Calu3 (cell line): ENCODE results near the gene ACSF2. TPM values are rescaled to one million over a fixed set of nuclear protein-coding genes. Genes with fewer than 3 reads are reported as not detected.
A peak's percentile ranks its signal among the peaks of the same experiment; 100 is the strongest.
"Not testable (repeated sequence)": the region's sequence is repeated elsewhere in the genome, so short reads cannot be mapped to it uniquely, and the experiment has no call there.

Experiments
- BruUV-seq: library from RNA; stranded (reverse); fragments of 400-500 nt; replicated peaks from 2 replicates; lab custom pipeline; 2021; lab: Mats Ljungman, UMichigan
- CTCF ChIA-PET: fragments of 300-600 bp; sonication (Branson Sonifier 250); formaldehyde crosslinking; loops from one replicate; lab custom pipeline; 2022; ENCODE audit warnings: antibody characterized with exemption; lab: Charles Lee
- DNase-seq: peaks from one replicate; pipeline ENCODE4 v3.0.0; 2022
- H3K27ac Mint-ChIP-seq: one replicate; pipeline ENCODE4 v1.8.0; 2022; ENCODE audit warnings: mixed read lengths; ENCODE audit not compliant: unreplicated experiment
- H3K27me3 Mint-ChIP-seq: one replicate; pipeline ENCODE4 v1.8.0; 2022; ENCODE audit warnings: mixed read lengths; ENCODE audit not compliant: unreplicated experiment
- H3K36me3 Mint-ChIP-seq: one replicate; pipeline ENCODE4 v1.8.0; 2022; ENCODE audit warnings: mild to moderate bottlenecking, moderate library complexity, mixed read lengths; ENCODE audit not compliant: insufficient read depth, unreplicated experiment
- H3K4me1 Mint-ChIP-seq: one replicate; pipeline ENCODE4 v1.8.0; 2022; ENCODE audit warnings: mild to moderate bottlenecking, low read depth, mixed read lengths; ENCODE audit not compliant: unreplicated experiment
- H3K4me3 Mint-ChIP-seq: one replicate; pipeline ENCODE4 v1.8.0; 2022; ENCODE audit warnings: mild to moderate bottlenecking, low read depth, moderate library complexity, mixed read lengths; ENCODE audit not compliant: unreplicated experiment
- H3K9me3 Mint-ChIP-seq: one replicate; pipeline ENCODE4 v1.8.0; 2022; ENCODE audit warnings: low read depth, mixed read lengths; ENCODE audit not compliant: unreplicated experiment
- CTCF ChIP-seq: fragments of 200-600 bp; IDR thresholded peaks from one replicate; pipeline ENCODE4 v1.8.0; 2022; ENCODE audit warnings: antibody characterized with exemption; ENCODE audit not compliant: unreplicated experiment
- intact Hi-C: fragments of 100-400 bp; cut with micrococcal nuclease; formaldehyde crosslinking; loops from one replicate; pipeline ENCODE4 v1.10.0; 2022; ENCODE audit not compliant: unreplicated experiment
- total RNA-seq: library from RNA; stranded (reverse); gene quantifications from 2 replicates; pipeline ENCODE4 v1.2.3, GENCODE V29; 2022

Gene ACSF2
- total RNA-seq, 1 experiment from 2014 or later: 148 TPM

- H3K27ac Mint-ChIP-seq: no peak overlapping the region
- TF ChIP-seq CTCF: no peak
- H3K27me3 Mint-ChIP-seq: no peaks in the 10 kb centered on the region
- no peak overlapping the region for H3K4me3 Mint-ChIP-seq
- H3K9me3 Mint-ChIP-seq: no peaks in the 10 kb centered on the region
- DNase-seq: no peak
- BruUV-seq: no TSS peak
- CTCF ChIA-PET: interaction anchor here (0.8 to 1.7 kb wide), 4 partner anchors 22 to 107 kb away, joined by 3 to 4 read pairs (median 4); no protein-coding TSS in a partner anchor
- intact Hi-C loops: no loop called here
- H3K36me3 Mint-ChIP-seq: peaks cover 57% of the 10 kb centered on the region
- H3K4me1 Mint-ChIP-seq: peaks cover 11% of the 10 kb centered on the region
Measured at GRCh38 chr17:50473901-50474300, 47.9 kb downstream of the ACSF2 start.

GRCh38 chr17:50474523-50474922 is 48.5 kb downstream of the ACSF2 start:
- Mint-ChIP-seq H3K27ac (no peak overlapping the region), H3K36me3 (peaks cover 63% of the 10 kb centered on the region), H3K9me3 (no peaks in the 10 kb centered on the region)

GRCh38 chr17:50475362-50475761 is 49.3 kb downstream of the ACSF2 start:
- H3K4me1 Mint-ChIP-seq: peaks cover 23% of the 10 kb centered on the region
- intact Hi-C loops: loop anchor here (5.0 kb wide), 2 partner anchors 33 to 53 kb away; no protein-coding TSS in a partner anchor

More at GRCh38 chr17:50474523-50474922, 48.5 kb downstream of the ACSF2 start:
- TSS peak; percentile 71 for BruUV-seq
- intact Hi-C loops: no loop called here
- Mint-ChIP-seq H3K4me1 (peaks cover 15% of the 10 kb centered on the region), H3K27me3 (no peaks in the 10 kb centered on the region), H3K4me3 (no peak overlapping the region)
- no peak for DNase-seq
- CTCF ChIA-PET: interaction anchor here (1.1 to 1.7 kb wide), 2 partner anchors 26 to 48 kb away, joined by 4 read pairs; no protein-coding TSS in a partner anchor
- TF ChIP-seq CTCF: no peak

GRCh38 chr17:50475775-50476544 is 49.9 kb downstream of the ACSF2 start:
- H3K4me3 Mint-ChIP-seq, DNase-seq, H3K9me3 Mint-ChIP-seq, H3K27me3 Mint-ChIP-seq, BruUV-seq: not testable (repeated sequence)
- Mint-ChIP-seq H3K4me1 (peaks cover 29% of the 10 kb centered on the region), H3K36me3 (peaks cover 66% of the 10 kb centered on the region), H3K27ac (peak overlapping the region; percentile 1)
- CTCF ChIA-PET: interaction anchor here (0.8 kb wide), 1 partner anchor 324 kb away, joined by 3 read pairs; no protein-coding TSS in a partner anchor
- intact Hi-C loops: loop anchor here (5.0 kb wide), 2 partner anchors 34 to 54 kb away; no protein-coding TSS in a partner anchor

More at GRCh38 chr17:50475362-50475761, 49.3 kb downstream of the ACSF2 start:
- CTCF ChIA-PET: interaction anchor here (0.8 kb wide), 1 partner anchor 323 kb away, joined by 3 read pairs; no protein-coding TSS in a partner anchor
- Mint-ChIP-seq H3K27ac (no peak overlapping the region), H3K27me3 (no peaks in the 10 kb centered on the region), H3K9me3 (no peaks in the 10 kb centered on the region), H3K4me3 (no peak overlapping the region), H3K36me3 (peaks cover 66% of the 10 kb centered on the region)
- no peak for DNase-seq
- no TSS peak for BruUV-seq
- TF ChIP-seq CTCF: no peak
